Placental pericyte (primary cell): ENCODE measurements around the gene NALF2. TPM values are rescaled to one million over a fixed set of nuclear protein-coding genes. Genes with fewer than 3 reads are reported as not detected.

Source experiments
- total RNA-seq: library from RNA; depleted of rRNA; stranded (reverse); fragments of >200 nt; gene quantifications from 2 replicates; pipeline ENCODE4 v1.2.3, GENCODE V29; 2012

The NALF2 gene
- total RNA-seq: not detected in 2 replicates

DNA sequence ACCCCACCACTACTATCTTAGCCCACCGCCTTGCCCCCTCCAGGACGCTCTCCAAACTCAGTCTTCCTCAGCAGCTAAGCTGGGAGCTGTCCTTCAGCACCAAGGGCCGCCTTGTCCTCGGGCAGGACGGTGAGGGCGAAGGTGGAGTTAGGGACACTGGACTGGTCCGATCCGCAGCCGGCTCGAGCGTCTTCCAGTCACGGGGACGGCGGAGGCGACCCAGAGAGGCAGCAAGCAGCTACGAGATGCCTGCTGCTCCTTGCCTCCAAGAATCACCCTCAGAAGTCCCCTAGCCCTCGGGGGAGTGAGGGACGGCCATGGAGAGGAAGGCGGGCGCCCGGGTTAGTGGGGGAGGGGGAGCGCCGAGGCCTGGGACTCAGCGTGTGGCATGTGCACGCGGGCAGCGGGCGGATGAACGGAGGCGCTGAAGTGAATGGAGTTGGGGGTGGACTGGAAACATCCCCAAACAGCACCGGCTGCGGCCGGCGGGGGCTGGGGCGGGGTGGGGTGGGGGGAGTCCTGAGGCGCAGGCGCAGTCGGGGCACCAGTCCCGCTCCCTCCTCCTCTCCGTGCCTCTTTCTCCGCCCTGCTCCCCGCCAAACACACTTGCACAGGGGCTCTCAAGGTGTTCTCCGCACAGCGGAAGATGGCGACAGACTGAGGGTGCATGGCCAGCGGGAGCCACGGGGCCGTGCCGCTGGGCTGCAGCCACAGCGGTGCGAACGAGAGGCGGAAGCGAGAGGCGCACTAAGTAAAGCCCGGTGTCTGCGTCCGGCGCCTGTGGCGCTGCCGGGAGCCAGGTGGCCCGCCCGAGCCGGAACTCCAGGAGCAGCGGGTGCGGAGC lies at the start of gene NALF2:
Gene NALF2, plus strand, starts transcription at position 545 of the 844 bp plus-strand sequence. CDS start 957 bp downstream, outside the sequence.

Other genes starting within 250 kb of the NALF2 start
- gene EDA, start 111.8 kb downstream of the NALF2 start, total RNA-seq: 0.22 and 0.86 TPM in 2 replicates